ENCODE results near the gene ZNF503. TPM values are rescaled to one million over a fixed set of nuclear protein-coding genes. Genes with fewer than 3 reads are reported as not detected.
"Not testable (repeated sequence)": the region's sequence is repeated elsewhere in the genome, so short reads cannot be mapped to it uniquely, and the experiment has no call there.

The ZNF503 gene
- total RNA-seq, 4 donors from 2014 or later = 9.9 to 15.9 (median 12.0) TPM

DNA sequence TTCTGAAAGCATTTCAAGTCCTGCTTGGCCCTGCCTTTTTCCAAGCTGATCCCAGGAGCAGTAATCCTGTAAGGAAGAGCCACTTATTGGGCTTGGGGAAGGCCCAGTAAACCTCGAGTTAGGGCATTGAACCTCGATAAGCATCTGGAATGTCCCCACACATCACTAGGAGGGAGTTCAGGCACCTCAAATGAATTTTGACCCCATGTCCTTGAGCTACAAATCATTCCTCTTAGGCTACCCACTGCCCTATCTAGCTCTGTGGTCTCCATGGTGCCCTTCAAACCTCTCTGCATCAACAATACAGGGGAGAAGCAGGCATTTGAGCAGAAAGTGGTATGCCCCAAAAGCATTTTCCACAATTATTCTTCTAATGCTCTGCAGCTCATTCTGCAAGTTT is 33.7 kb downstream of the ZNF503 start:
- WGBS, 2 donors = 95 to 97% methylated on average over 2 of the region's 2 CpGs
- peaks cover 0 to 4% (median 0%) of the 10 kb centered on the region in 3 donors for H3K36me3 ChIP-seq

DNA sequence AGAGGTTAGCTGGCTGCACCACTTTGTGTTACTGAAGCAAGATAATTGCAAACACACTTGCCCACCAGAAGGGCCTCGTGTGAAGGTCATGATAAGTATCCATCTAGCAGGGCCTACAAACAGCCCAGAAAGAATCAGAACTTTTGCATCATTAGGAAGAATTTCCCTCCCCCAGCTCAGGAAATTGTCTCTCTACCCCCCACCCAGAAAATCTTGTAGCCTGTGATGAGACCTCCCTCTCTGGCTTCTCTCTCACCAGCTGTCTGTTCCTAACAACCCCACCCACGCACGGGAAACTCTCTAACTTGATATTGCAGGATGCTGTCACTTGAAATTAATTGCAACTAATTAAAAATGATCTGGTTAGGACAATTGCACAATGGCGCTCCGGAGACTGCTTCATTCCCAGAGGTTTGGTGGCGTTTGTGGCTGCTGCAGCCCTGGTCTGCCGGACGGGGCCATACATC is 34.5 kb downstream of the ZNF503 start:
- no peak overlapping the region for H3K27ac ChIP-seq
- no peak overlapping the region for H3K4me3 ChIP-seq
- H3K9me3 ChIP-seq = peaks cover 0 to 7% (median 0%) of the 10 kb centered on the region in 4 donors
- TF ChIP-seq POLR2A (IDR thresholded peaks at IDR 0.05) = no peak
- TF ChIP-seq, protein P1, sequence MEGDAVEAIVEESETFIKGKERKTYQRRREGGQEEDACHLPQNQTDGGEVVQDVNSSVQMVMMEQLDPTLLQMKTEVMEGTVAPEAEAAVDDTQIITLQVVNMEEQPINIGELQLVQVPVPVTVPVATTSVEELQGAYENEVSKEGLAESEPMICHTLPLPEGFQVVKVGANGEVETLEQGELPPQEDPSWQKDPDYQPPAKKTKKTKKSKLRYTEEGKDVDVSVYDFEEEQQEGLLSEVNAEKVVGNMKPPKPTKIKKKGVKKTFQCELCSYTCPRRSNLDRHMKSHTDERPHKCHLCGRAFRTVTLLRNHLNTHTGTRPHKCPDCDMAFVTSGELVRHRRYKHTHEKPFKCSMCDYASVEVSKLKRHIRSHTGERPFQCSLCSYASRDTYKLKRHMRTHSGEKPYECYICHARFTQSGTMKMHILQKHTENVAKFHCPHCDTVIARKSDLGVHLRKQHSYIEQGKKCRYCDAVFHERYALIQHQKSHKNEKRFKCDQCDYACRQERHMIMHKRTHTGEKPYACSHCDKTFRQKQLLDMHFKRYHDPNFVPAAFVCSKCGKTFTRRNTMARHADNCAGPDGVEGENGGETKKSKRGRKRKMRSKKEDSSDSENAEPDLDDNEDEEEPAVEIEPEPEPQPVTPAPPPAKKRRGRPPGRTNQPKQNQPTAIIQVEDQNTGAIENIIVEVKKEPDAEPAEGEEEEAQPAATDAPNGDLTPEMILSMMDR (IDR thresholded peaks at IDR 0.05) = no peak
- no peak for TF ChIP-seq EP300 (IDR thresholded peaks at IDR 0.05)
- H3K27me3 ChIP-seq = no peaks in the 10 kb centered on the region
- DNase-seq (ENCODE audit: low spot score in 2 of 2) = no peak
- WGBS, 2 donors = 61 to 75% methylated on average over 8 of the region's 8 CpGs
- H3K4me1 ChIP-seq = no peaks in the 10 kb centered on the region
- peaks cover 0 to 4% (median 0%) of the 10 kb centered on the region in 3 donors for H3K36me3 ChIP-seq

More for the DNA sequence above, 33.7 kb downstream of the ZNF503 start:
- TF ChIP-seq EP300 (IDR thresholded peaks at IDR 0.05) = no peak
- TF ChIP-seq, protein P1 (IDR thresholded peaks at IDR 0.05) = no peak
- TF ChIP-seq POLR2A (IDR thresholded peaks at IDR 0.05) = no peak
- Histone ChIP-seq H3K4me3 (no peak overlapping the region), H3K27ac (no peak overlapping the region), H3K9me3 (peaks cover 0 to 7% (median 0%) of the 10 kb centered on the region in 4 donors), H3K4me1 (no peaks in the 10 kb centered on the region), H3K27me3 (no peaks in the 10 kb centered on the region)
- no peak for DNase-seq (ENCODE audit: low spot score in 2 of 2)

DNA sequence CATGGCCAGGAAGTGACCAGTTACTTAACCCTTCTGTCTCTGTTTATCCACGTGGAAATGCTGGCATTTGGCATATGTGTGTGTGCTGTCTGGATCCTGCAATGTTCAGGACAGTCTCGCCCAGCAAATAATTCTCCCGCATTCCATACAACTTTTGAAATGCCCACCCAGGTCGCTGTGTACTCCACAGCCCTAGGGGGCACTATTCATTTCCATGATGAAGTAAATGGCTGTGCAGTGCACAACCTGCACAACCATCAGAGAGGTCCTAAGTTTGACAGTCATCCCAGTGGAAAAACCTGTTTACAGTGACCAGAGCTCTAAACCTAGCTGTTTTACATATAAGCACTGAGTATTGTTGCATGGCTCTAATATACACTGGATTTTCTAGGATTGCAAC is 38.1 kb downstream of the ZNF503 start:
- no peak for TF ChIP-seq EP300 (IDR thresholded peaks at IDR 0.05)
- TF ChIP-seq, protein P1 (IDR thresholded peaks at IDR 0.05) = no peak
- no peak for TF ChIP-seq POLR2A (IDR thresholded peaks at IDR 0.05)
- H3K4me3 ChIP-seq = no peak overlapping the region
- 78 to 90% methylated on average over 4 of the region's 4 CpGs for WGBS, 2 donors
- H3K4me1 ChIP-seq = peaks cover 0 to 4% (median 0%) of the 10 kb centered on the region in 4 donors
- H3K27ac ChIP-seq = no peak overlapping the region
- H3K27me3 ChIP-seq = no peaks in the 10 kb centered on the region
- H3K36me3 ChIP-seq = no peaks in the 10 kb centered on the region
- no peaks in the 10 kb centered on the region for H3K9me3 ChIP-seq
- no peak for DNase-seq (ENCODE audit: low spot score in 2 of 2)

DNA sequence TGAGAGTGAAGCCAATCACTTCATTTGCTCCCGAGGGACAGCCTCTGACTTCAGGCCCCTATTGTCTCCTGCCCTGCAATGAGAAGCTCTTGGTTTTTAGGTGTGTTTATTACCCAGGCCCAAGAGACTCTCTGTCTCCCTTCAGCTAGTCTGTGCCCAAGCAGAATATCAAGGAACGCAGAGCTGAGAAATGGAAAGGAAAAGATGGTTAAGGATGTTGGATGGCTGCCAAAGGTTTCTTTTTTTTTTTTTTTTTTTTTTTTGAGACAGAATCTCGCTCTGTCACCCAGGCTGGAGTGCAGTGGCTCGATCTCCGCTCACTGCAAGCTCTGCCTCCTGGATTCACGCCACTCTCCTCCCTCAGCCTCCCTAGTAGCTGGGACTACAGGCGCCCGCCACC is 41.7 kb downstream of the ZNF503 start:
- peaks cover 0 to 18% (median 0%) of the 10 kb centered on the region in 4 donors for H3K9me3 ChIP-seq
- not testable (repeated sequence) for H3K27me3 ChIP-seq; H3K27ac ChIP-seq; DNase-seq (ENCODE audit: low spot score in 2 of 2); H3K4me1 ChIP-seq; H3K36me3 ChIP-seq; H3K4me3 ChIP-seq
- 76 to 79% methylated on average over 8 of the region's 8 CpGs for WGBS, 2 donors

DNA sequence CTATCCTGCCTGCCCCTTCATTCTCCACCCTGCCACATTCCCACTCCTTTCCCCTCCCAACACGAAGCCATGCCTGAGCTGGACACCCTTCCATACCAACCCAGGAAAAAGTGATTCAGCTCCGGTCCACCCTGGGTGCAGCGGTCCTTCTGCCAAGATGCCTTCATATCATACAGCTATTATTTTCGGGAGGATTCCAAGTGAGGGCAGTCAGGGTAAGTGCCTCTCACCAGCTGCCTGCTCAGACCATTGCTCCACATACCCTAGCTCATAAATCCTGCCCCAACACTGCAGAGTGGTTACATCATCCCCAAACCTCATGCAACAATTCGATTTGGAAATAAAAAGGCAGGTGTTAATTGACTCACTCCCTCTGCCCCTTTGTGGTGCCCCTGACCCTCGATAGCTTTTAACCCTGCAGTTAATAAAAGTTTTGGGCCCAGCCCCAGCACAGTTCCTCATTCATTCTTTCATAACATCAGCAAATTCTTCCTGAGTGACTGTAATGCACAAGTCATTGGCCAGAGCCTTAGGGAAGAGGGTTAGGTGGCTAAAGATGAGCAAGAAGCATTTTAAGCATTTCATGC is 42.6 kb downstream of the ZNF503 start:
- DNase-seq (ENCODE audit: low spot score in 2 of 2) = no peak
- no peaks in the 10 kb centered on the region for H3K36me3 ChIP-seq
- H3K4me3 ChIP-seq = no peak overlapping the region
- TF ChIP-seq POLR2A (IDR thresholded peaks at IDR 0.05) = no peak
- TF ChIP-seq, protein P1 (IDR thresholded peaks at IDR 0.05) = no peak
- no peak for TF ChIP-seq EP300 (IDR thresholded peaks at IDR 0.05)
- no peaks in the 10 kb centered on the region for H3K27me3 ChIP-seq
- WGBS, 2 donors = 61% methylated on average over 6 of the region's 6 CpGs
- peaks cover 0 to 4% (median 0%) of the 10 kb centered on the region in 4 donors for H3K4me1 ChIP-seq
- peaks cover 0 to 20% (median 0%) of the 10 kb centered on the region in 4 donors for H3K9me3 ChIP-seq
- H3K27ac ChIP-seq = peak overlapping the region in 1 of 4 donors; percentile 23
